Inflammatory macrophage (primary cell): ENCODE measurements around the gene RPL28.
"Not testable (repeated sequence)": the region's sequence is repeated elsewhere in the genome, so short reads cannot be mapped to it uniquely, and the experiment has no call there.

ENCODE experiments used
- DNase-seq, 2 donors: peaks; one replicate each; pipeline ENCODE4 v3.0.0-alpha.2; 2020 to 2022

Gene RPL28

DNA sequence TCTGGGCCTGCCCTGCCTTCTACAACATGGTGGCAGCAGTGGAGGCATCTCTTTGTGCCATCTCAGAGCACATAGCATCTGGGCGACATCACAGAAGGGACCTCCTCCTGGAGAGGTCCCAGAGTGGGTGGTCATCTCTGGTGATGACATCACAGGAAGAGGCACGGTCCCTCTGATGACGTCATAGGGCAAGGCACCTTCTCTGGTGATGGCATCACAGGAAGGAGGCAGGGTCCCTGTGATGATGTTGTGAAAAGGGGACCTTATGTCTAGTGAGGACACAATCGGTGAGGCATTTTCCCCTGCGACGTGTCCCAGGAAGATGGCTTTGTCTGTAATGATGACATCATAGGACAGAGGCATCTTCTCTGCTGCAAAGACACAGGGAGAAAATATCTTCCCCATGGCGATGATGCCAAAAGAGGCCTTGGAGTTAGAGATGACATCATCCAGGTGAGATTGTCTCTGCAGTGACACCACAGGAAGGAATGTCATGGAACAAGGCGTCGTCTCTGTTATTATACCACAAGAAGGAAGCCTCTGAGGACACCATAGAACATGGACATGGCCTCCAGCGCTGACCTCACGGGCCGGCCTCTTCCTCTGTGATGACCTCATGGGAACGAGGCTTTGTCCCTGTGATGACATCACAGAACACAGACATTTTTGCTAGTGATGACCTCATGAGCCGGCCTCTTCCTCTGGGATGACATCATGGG, 46.7 kb downstream of the RPL28 start:
- DNase-seq = no peak

GRCh38 chr19:55433292-55433691, 47.6 kb downstream of the RPL28 start:
- DNase-seq = no peak

DNA sequence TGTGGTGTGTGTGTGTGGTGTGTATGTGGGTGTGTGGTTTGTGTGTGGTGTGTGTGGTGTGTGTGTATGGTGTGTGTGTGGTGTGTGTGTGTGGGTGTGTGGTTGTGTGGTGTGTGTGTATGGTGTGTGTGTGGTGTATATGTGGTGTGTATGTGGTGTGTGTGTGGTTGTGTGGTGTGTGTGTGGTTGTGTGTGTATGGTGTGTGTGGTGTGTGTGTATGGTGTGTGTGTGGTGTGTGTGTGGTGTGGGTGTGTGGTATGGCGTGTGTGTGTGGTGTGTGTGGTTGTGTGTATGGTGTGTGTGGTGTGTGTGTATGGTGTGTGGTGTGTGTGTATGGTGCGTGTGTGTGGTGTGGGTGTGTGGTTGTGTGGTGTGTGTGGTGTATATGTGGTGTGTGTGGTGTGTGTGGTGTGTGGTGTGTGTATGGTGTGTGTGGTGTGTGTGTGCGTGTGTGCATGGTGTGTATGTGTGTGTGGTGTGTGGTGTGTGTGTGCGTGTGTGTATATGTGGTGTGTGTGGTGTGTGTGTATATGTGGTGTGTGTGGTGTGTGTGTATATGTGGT, 48.7 kb downstream of the RPL28 start:
- no peak for DNase-seq

DNA sequence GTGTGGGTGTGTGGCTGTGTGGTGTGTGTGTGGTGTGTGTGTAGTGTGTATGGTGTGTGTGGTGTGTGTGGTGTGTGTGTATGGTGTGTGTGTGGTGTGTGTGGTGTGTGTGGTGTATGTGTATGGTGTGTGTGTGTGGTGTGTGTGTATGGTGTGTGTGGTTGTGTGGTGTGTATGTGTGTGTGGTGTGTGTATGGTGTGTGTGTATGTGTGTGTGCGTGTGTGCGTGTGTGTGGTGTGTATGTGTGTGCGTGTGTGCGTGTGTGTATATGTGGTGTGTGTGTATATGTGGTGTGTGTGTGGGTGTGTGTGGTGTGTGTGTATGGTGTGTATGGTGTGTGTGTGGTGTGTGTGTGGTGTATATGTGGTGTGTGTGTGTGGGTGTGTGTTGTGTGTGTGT, 49.3 kb downstream of the RPL28 start:
- no peak for DNase-seq

GRCh38 chr19:55436847-55437246, 51.1 kb downstream of the RPL28 start:
- no peak for DNase-seq

- DNase-seq = peak; percentile 47
Observed at GRCh38 chr19:55437410-55437809, 51.7 kb downstream of the RPL28 start.

- DNase-seq = no peak
Observed at GRCh38 chr19:55439052-55439451, 53.3 kb downstream of the RPL28 start.

- DNase-seq = no peak
Observed at GRCh38 chr19:55440411-55441105, 54.8 kb downstream of the RPL28 start.

DNA sequence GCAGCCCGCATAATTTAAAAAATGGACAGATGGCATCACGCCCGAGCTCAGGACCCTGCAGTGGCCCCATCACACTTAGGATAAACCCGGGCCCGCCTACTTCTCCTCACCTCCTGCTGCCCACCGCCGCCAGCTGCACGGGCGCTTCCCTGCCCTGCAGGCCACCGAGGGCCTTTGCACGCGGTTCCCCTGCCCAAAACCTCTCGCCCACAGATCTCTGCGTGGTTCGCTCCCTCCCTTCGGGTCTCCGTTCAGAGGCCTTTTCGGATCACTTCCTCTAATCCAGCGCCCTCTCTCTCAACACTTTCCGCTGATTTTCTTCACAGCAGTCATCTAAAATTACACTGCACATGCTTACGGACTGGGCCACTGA, 55.6 kb downstream of the RPL28 start:
- DNase-seq = peak; percentile 51 to 53

- no peak for DNase-seq
Observed at GRCh38 chr19:55441692-55442321, 56.1 kb downstream of the RPL28 start.

GRCh38 chr19:55442372-55442961, 56.7 kb downstream of the RPL28 start:
- DNase-seq = no peak

DNA sequence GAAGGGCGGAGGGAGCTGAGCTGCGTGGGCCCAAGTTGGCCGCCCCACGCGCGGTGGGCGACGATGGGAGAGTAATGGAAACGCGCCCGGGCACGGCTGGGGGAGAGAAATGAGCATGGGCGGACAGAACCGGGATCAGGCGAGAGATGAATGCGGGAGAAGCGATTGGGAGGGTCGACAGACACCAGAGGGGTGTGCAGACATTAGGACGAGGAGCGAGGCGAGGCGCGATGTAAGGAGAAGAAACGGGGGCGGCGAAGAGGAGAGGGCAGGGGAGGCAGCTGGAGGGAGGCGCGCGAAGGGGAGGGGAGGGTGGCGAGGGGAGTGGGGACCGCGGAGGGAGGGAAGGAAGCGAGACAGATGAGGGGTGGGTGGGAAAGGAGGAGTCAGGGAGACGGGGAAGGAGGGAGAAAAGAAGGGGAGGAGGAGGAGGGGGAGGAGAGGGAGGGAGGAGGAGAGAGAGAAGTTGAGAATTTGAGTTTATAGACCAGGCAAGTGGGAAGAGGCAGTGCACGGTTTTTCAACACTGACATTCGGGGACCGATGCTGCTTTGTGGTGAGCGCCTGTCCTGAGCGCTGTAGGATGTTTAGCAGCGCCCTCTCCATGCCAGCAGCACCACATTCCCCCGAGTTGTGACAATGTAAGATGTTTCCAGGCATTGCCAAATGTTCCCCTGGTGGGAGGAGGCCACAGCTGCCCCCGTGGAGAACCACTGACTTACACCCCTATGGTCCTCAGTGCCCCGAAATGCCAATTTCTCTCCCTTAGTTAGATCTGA, 57.5 kb downstream of the RPL28 start, which contains the start of gene SHISA7:
TSS of gene SHISA7 (minus strand) at position 256 of the 779 bp plus-strand sequence. CDS start 437 bp downstream, outside the sequence.
- no peak for DNase-seq

DNA sequence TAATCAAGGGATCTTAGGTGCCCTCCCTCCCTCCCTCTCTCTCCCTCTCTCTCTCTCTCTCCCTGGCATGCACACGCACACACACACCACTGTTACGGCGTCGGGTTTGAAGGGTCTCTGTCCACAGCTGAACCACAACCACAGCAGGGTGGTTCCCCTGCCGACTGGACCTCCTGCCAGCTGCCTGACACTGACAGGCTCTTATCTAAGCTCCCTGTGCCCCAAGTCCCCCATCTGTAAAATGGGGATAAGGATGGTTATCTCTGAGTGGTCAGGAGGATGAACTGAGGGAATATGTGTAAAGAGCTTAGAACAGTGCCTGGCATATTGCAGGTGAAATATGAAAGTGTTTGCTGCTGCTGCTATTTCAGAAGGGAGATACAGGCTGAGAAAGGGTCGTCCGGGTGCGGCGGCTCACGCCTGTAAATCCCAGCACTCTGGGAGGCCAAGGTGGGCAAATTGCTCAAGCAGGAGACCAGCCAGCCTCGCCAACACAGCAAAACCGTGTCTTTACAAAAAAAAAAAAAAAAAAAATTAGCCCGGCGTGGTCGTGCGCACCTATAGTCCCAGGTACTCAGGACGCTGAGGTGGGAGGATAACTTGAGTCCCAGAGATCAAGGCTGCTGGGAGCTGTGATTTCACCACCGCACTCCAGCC, 58.2 kb downstream of the RPL28 start:
- DNase-seq = no peak

DNA sequence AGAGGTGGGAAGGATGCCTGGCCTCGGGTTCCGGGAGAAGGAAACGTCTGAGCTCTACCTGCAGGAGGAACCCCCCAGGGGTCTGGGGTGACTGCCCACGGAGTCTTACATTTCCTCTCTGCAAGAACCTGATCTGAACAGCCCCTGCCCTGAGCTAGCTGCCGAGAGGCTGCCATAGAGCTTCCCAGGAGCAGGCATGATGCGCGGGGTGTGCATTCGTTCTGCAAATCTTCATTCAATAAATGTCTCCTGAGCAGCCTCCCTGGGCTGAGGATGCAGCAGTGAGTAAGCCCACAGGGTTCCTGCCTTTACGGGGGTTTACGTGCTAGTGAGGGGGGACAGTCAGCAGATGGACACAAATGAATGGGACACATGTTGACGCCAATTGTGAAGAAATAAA, 58.9 kb downstream of the RPL28 start:
- no peak for DNase-seq

GRCh38 chr19:55446060-55446459, 60.3 kb downstream of the RPL28 start:
- DNase-seq = no peak

GRCh38 chr19:55447421-55448174, 61.9 kb downstream of the RPL28 start:
- no peak for DNase-seq

DNA sequence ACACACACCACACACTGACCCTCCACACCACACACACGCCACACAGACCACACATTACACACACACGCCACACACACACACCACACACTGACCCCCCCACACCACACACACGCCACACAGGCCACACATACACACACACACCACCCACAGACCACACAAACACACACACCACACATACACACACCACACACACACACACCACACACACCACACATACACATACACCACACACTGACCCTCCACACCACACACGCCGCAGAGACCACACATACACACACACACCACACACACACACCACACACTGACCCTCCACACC, 62.4 kb downstream of the RPL28 start:
- DNase-seq = not testable (repeated sequence)

DNA sequence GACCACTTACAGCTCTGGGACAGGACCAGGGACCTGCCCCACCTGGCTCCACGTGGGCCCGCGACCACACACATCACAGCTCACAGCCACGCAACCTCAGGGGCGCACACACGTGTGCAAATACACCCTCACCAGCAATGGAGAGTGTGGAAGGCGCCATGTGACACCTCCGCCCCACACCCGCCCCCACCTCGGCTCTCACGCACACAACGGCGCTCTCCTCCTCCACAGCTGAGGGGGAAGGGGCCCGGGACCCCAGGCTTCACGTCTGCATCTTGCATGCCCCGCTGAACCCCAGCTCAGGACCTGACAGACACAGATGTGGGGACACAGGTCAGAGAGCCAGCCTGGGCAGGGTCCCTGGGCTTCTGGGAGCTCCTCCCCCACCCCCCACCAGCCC, 63.7 kb downstream of the RPL28 start:
- no peak for DNase-seq

GRCh38 chr19:55451163-55451964, 65.6 kb downstream of the RPL28 start:
- DNase-seq = no peak
